ENCODE results near the gene PTPRT. TPM values are rescaled to one million over a fixed set of nuclear protein-coding genes. Genes with fewer than 3 reads are reported as not detected.

Gene PTPRT
- polyA plus RNA-seq, 1 experiment = not detected

GRCh38 chr20:42639140-42639539, 550.6 kb downstream of the PTPRT start:
- Histone ChIP-seq H3K27me3 (ENCODE audit: control insufficient read depth, insufficient read depth, low read length) (no peaks in the 10 kb centered on the region), H3K36me3 (ENCODE audit: control insufficient read depth, insufficient read depth, low read length) (no peaks in the 10 kb centered on the region), H3K4me3 (ENCODE audit: low read depth, low read length) (no peak overlapping the region)
- ChIA-PET CTCF (no interaction called here), POLR2A (no interaction called here)
- no peak for DNase-seq (ENCODE audit: low read depth)
- no peak for TF ChIP-seq CTCF (IDR thresholded peaks at IDR 0.05; ENCODE audit: insufficient read depth, low read depth, low read length)

- Histone ChIP-seq H3K27me3 (ENCODE audit: control insufficient read depth, insufficient read depth, low read length) (no peaks in the 10 kb centered on the region), H3K4me3 (ENCODE audit: low read depth, low read length) (no peak overlapping the region), H3K36me3 (ENCODE audit: control insufficient read depth, insufficient read depth, low read length) (no peaks in the 10 kb centered on the region)
- ChIA-PET CTCF (no interaction called here), POLR2A (no interaction called here)
- DNase-seq (ENCODE audit: low read depth) = no peak
- TF ChIP-seq CTCF (IDR thresholded peaks at IDR 0.05; ENCODE audit: insufficient read depth, low read depth, low read length) = no peak
Measured at GRCh38 chr20:42635699-42636411, 553.9 kb downstream of the PTPRT start.

GRCh38 chr20:42634156-42634555, 555.5 kb downstream of the PTPRT start:
- no peaks in the 10 kb centered on the region for H3K36me3 ChIP-seq (ENCODE audit: control insufficient read depth, insufficient read depth, low read length)
- CTCF ChIA-PET = no interaction called here

GRCh38 chr20:42628683-42629082, 561.0 kb downstream of the PTPRT start:
- Histone ChIP-seq H3K4me3 (ENCODE audit: low read depth, low read length) (no peak overlapping the region), H3K27me3 (ENCODE audit: control insufficient read depth, insufficient read depth, low read length) (no peaks in the 10 kb centered on the region), H3K36me3 (ENCODE audit: control insufficient read depth, insufficient read depth, low read length) (no peaks in the 10 kb centered on the region)
- ChIA-PET CTCF (no interaction called here), POLR2A (no interaction called here)
- no peak for DNase-seq (ENCODE audit: low read depth)
- no peak for TF ChIP-seq CTCF (IDR thresholded peaks at IDR 0.05; ENCODE audit: insufficient read depth, low read depth, low read length)

More at GRCh38 chr20:42634156-42634555, 555.5 kb downstream of the PTPRT start:
- H3K27me3 ChIP-seq (ENCODE audit: control insufficient read depth, insufficient read depth, low read length) = no peaks in the 10 kb centered on the region
- no peak overlapping the region for H3K4me3 ChIP-seq (ENCODE audit: low read depth, low read length)
- DNase-seq (ENCODE audit: low read depth) = no peak
- no peak for TF ChIP-seq CTCF (IDR thresholded peaks at IDR 0.05; ENCODE audit: insufficient read depth, low read depth, low read length)
- POLR2A ChIA-PET = no interaction called here

GRCh38 chr20:42613076-42613475, 576.6 kb downstream of the PTPRT start:
- H3K27me3 ChIP-seq (ENCODE audit: control insufficient read depth, insufficient read depth, low read length) = no peaks in the 10 kb centered on the region
- no peak for TF ChIP-seq CTCF (IDR thresholded peaks at IDR 0.05; ENCODE audit: insufficient read depth, low read depth, low read length)
- POLR2A ChIA-PET = no interaction called here
- CTCF ChIA-PET = no interaction called here
- no peak for DNase-seq (ENCODE audit: low read depth)
- H3K36me3 ChIP-seq (ENCODE audit: control insufficient read depth, insufficient read depth, low read length) = no peaks in the 10 kb centered on the region
- no peak overlapping the region for H3K4me3 ChIP-seq (ENCODE audit: low read depth, low read length)

Data from BJ (cell line).